HG02852 (cell line): Measurements from ENCODE around the gene E2F6.
A peak's percentile ranks its signal among the peaks of the same experiment; 100 is the strongest.

Source experiments
- ATAC-seq: cut with Tn5 transposase; IDR thresholded peaks from one replicate; pipeline ENCODE4 v1.9.1; 2021; ENCODE audit warnings: mild to moderate bottlenecking, moderate library complexity; ENCODE audit not compliant: unreplicated experiment

Gene E2F6

GRCh38 chr2:11493282-11493681, 27.3 kb upstream of the E2F6 start:
- no peak for ATAC-seq

GRCh38 chr2:11492720-11493119, 26.8 kb upstream of the E2F6 start:
- ATAC-seq, result no peak

GRCh38 chr2:11492244-11492643, 26.3 kb upstream of the E2F6 start:
- ATAC-seq, result no peak

- ATAC-seq, result no peak
Measured at GRCh38 chr2:11491348-11491933, 25.5 kb upstream of the E2F6 start.

GRCh38 chr2:11490194-11490593, 24.2 kb upstream of the E2F6 start:
- no peak for ATAC-seq

- ATAC-seq, result no peak
Measured at GRCh38 chr2:11488809-11489208, 22.8 kb upstream of the E2F6 start.

GRCh38 chr2:11483806-11484617, 18.1 kb upstream of the E2F6 start:
- ATAC-seq, result no peak

GRCh38 chr2:11482473-11483035, 16.6 kb upstream of the E2F6 start:
- no peak for ATAC-seq

- ATAC-seq, result no peak
Measured at GRCh38 chr2:11481789-11482472, 16.0 kb upstream of the E2F6 start.

GRCh38 chr2:11481426-11481788, 15.4 kb upstream of the E2F6 start:
- no peak for ATAC-seq

- ATAC-seq, result no peak
Measured at GRCh38 chr2:11480859-11481258, 14.9 kb upstream of the E2F6 start.

GRCh38 chr2:11480406-11480805, 14.4 kb upstream of the E2F6 start:
- no peak for ATAC-seq

GRCh38 chr2:11478899-11479605, 13.1 kb upstream of the E2F6 start:
- no peak for ATAC-seq

GRCh38 chr2:11477994-11478393, 12.0 kb upstream of the E2F6 start:
- peak; percentile 80 for ATAC-seq

- no peak for ATAC-seq
Measured at GRCh38 chr2:11473659-11474433, 7.9 kb upstream of the E2F6 start.

- no peak for ATAC-seq
Measured at GRCh38 chr2:11467749-11468148, 1.8 kb upstream of the E2F6 start.

- no peak for ATAC-seq
Measured at GRCh38 chr2:11467129-11467649, 1.2 kb upstream of the E2F6 start.

- peak; percentile 22 for ATAC-seq
Measured at GRCh38 chr2:11466307-11467128, 557 bp upstream of the E2F6 start.

- no peak for ATAC-seq
Measured at GRCh38 chr2:11465110-11465484, 864 bp downstream of the E2F6 start.
